ENCODE results near the gene CAMSAP1. TPM values are rescaled to one million over a fixed set of nuclear protein-coding genes. Genes with fewer than 3 reads are reported as not detected.

Gene CAMSAP1
- total RNA-seq, 1 donor from 2014 or later, result 31.3 TPM

DNA sequence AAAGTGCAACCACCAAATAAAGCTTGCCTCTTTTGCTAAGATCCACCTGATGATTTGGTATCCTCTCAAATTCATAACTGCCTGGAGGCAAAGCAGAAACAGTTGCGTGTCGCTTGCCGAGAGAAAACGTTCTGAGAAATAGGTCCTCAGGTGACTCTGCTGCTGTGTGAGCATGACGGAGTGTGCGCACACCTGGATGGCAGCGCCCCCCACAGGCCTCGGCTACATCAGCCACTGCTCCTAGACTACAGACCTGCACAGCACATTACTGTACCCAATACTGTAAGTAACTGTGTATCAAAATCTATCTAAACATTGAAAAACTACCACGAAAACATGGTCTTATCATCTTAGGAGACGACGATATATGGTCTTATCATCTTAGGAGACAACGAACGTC, 87.4 kb downstream of the CAMSAP1 start:
- Histone ChIP-seq H3K9me3 (ENCODE audit: control insufficient read depth in 3 of 3, low read length in 3 of 3) (no peaks in the 10 kb centered on the region), H3K27me3 (ENCODE audit: control insufficient read depth in 3 of 3, insufficient read depth in 3 of 3, low read length in 3 of 3) (no peaks in the 10 kb centered on the region), H3K9ac (ENCODE audit: low read depth in 1 of 3, low read length in 3 of 3) (no peak overlapping the region), H3K4me1 (ENCODE audit: control insufficient read depth in 3 of 3, insufficient read depth in 3 of 3, low read length in 3 of 3) (no peaks in the 10 kb centered on the region), H3K36me3 (ENCODE audit: control insufficient read depth in 3 of 3, insufficient read depth in 3 of 3, low read length in 3 of 3) (peaks cover 72 to 78% (median 76%) of the 10 kb centered on the region in 3 donors), H3K4me3 (ENCODE audit: low read length in 3 of 3) (no peak overlapping the region), H3K27ac (ENCODE audit: low read depth, low read length) (no peak overlapping the region)

GRCh38 chr9:135818718-135819475, 88.4 kb downstream of the CAMSAP1 start:
- Histone ChIP-seq H3K4me3 (ENCODE audit: low read length in 3 of 3) (no peak overlapping the region), H3K36me3 (ENCODE audit: control insufficient read depth in 3 of 3, insufficient read depth in 3 of 3, low read length in 3 of 3) (peaks cover 80 to 87% (median 83%) of the 10 kb centered on the region in 3 donors)

GRCh38 chr9:135817951-135818717, 89.2 kb downstream of the CAMSAP1 start:
- Histone ChIP-seq H3K9me3 (ENCODE audit: control insufficient read depth in 3 of 3, low read length in 3 of 3) (no peaks in the 10 kb centered on the region), H3K36me3 (ENCODE audit: control insufficient read depth in 3 of 3, insufficient read depth in 3 of 3, low read length in 3 of 3) (peaks cover 80 to 86% (median 83%) of the 10 kb centered on the region in 3 donors), H3K4me1 (ENCODE audit: control insufficient read depth in 3 of 3, insufficient read depth in 3 of 3, low read length in 3 of 3) (no peaks in the 10 kb centered on the region), H3K27me3 (ENCODE audit: control insufficient read depth in 3 of 3, insufficient read depth in 3 of 3, low read length in 3 of 3) (no peaks in the 10 kb centered on the region), H3K27ac (ENCODE audit: low read depth, low read length) (no peak overlapping the region), H3K9ac (ENCODE audit: low read depth in 1 of 3, low read length in 3 of 3) (no peak overlapping the region), H3K4me3 (ENCODE audit: low read length in 3 of 3) (no peak overlapping the region)

More at GRCh38 chr9:135818718-135819475, 88.4 kb downstream of the CAMSAP1 start:
- Histone ChIP-seq H3K9ac (ENCODE audit: low read depth in 1 of 3, low read length in 3 of 3) (no peak overlapping the region), H3K9me3 (ENCODE audit: control insufficient read depth in 3 of 3, low read length in 3 of 3) (no peaks in the 10 kb centered on the region), H3K27me3 (ENCODE audit: control insufficient read depth in 3 of 3, insufficient read depth in 3 of 3, low read length in 3 of 3) (no peaks in the 10 kb centered on the region), H3K4me1 (ENCODE audit: control insufficient read depth in 3 of 3, insufficient read depth in 3 of 3, low read length in 3 of 3) (no peaks in the 10 kb centered on the region), H3K27ac (ENCODE audit: low read depth, low read length) (no peak overlapping the region)

- Histone ChIP-seq H3K9me3 (ENCODE audit: control insufficient read depth in 3 of 3, low read length in 3 of 3) (no peaks in the 10 kb centered on the region), H3K4me1 (ENCODE audit: control insufficient read depth in 3 of 3, insufficient read depth in 3 of 3, low read length in 3 of 3) (peaks cover 0 to 2% (median 0%) of the 10 kb centered on the region in 3 donors), H3K27ac (ENCODE audit: low read depth, low read length) (no peak overlapping the region), H3K36me3 (ENCODE audit: control insufficient read depth in 3 of 3, insufficient read depth in 3 of 3, low read length in 3 of 3) (peaks cover 67 to 78% (median 71%) of the 10 kb centered on the region in 3 donors), H3K4me3 (ENCODE audit: low read length in 3 of 3) (no peak overlapping the region), H3K27me3 (ENCODE audit: control insufficient read depth in 3 of 3, insufficient read depth in 3 of 3, low read length in 3 of 3) (no peaks in the 10 kb centered on the region), H3K9ac (ENCODE audit: low read depth in 1 of 3, low read length in 3 of 3) (no peak overlapping the region)
Measured at GRCh38 chr9:135816651-135816970, 90.7 kb downstream of the CAMSAP1 start.

- H3K27ac ChIP-seq (ENCODE audit: low read depth, low read length), result no peak overlapping the region
Measured at GRCh38 chr9:135815830-135816650, 91.3 kb downstream of the CAMSAP1 start.

GRCh38 chr9:135815413-135815812, 91.9 kb downstream of the CAMSAP1 start:
- H3K36me3 ChIP-seq (ENCODE audit: control insufficient read depth in 3 of 3, insufficient read depth in 3 of 3, low read length in 3 of 3), result peaks cover 63 to 77% (median 71%) of the 10 kb centered on the region in 3 donors

More at GRCh38 chr9:135815830-135816650, 91.3 kb downstream of the CAMSAP1 start:
- peaks cover 64 to 78% (median 72%) of the 10 kb centered on the region in 3 donors for H3K36me3 ChIP-seq (ENCODE audit: control insufficient read depth in 3 of 3, insufficient read depth in 3 of 3, low read length in 3 of 3)
- H3K4me3 ChIP-seq (ENCODE audit: low read length in 3 of 3), result no peak overlapping the region
- H3K27me3 ChIP-seq (ENCODE audit: control insufficient read depth in 3 of 3, insufficient read depth in 3 of 3, low read length in 3 of 3), result no peaks in the 10 kb centered on the region
- no peaks in the 10 kb centered on the region for H3K9me3 ChIP-seq (ENCODE audit: control insufficient read depth in 3 of 3, low read length in 3 of 3)
- H3K9ac ChIP-seq (ENCODE audit: low read depth in 1 of 3, low read length in 3 of 3), result no peak overlapping the region
- peaks cover 0 to 2% (median 2%) of the 10 kb centered on the region in 3 donors for H3K4me1 ChIP-seq (ENCODE audit: control insufficient read depth in 3 of 3, insufficient read depth in 3 of 3, low read length in 3 of 3)

GRCh38 chr9:135814421-135815095, 92.8 kb downstream of the CAMSAP1 start:
- Histone ChIP-seq H3K4me3 (ENCODE audit: low read length in 3 of 3) (no peak overlapping the region), H3K27me3 (ENCODE audit: control insufficient read depth in 3 of 3, insufficient read depth in 3 of 3, low read length in 3 of 3) (no peaks in the 10 kb centered on the region), H3K36me3 (ENCODE audit: control insufficient read depth in 3 of 3, insufficient read depth in 3 of 3, low read length in 3 of 3) (peaks cover 62 to 78% (median 72%) of the 10 kb centered on the region in 3 donors), H3K9ac (ENCODE audit: low read depth in 1 of 3, low read length in 3 of 3) (no peak overlapping the region), H3K27ac (ENCODE audit: low read depth, low read length) (no peak overlapping the region), H3K9me3 (ENCODE audit: control insufficient read depth in 3 of 3, low read length in 3 of 3) (no peaks in the 10 kb centered on the region), H3K4me1 (ENCODE audit: control insufficient read depth in 3 of 3, insufficient read depth in 3 of 3, low read length in 3 of 3) (peaks cover 0 to 4% (median 2%) of the 10 kb centered on the region in 3 donors)

More at GRCh38 chr9:135815413-135815812, 91.9 kb downstream of the CAMSAP1 start:
- Histone ChIP-seq H3K4me3 (ENCODE audit: low read length in 3 of 3) (no peak overlapping the region), H3K27ac (ENCODE audit: low read depth, low read length) (no peak overlapping the region), H3K27me3 (ENCODE audit: control insufficient read depth in 3 of 3, insufficient read depth in 3 of 3, low read length in 3 of 3) (no peaks in the 10 kb centered on the region), H3K9me3 (ENCODE audit: control insufficient read depth in 3 of 3, low read length in 3 of 3) (no peaks in the 10 kb centered on the region), H3K9ac (ENCODE audit: low read depth in 1 of 3, low read length in 3 of 3) (no peak overlapping the region), H3K4me1 (ENCODE audit: control insufficient read depth in 3 of 3, insufficient read depth in 3 of 3, low read length in 3 of 3) (peaks cover 0 to 2% (median 2%) of the 10 kb centered on the region in 3 donors)

GRCh38 chr9:135813671-135814290, 93.6 kb downstream of the CAMSAP1 start:
- Histone ChIP-seq H3K4me3 (ENCODE audit: low read length in 3 of 3) (no peak overlapping the region), H3K9ac (ENCODE audit: low read depth in 1 of 3, low read length in 3 of 3) (no peak overlapping the region), H3K9me3 (ENCODE audit: control insufficient read depth in 3 of 3, low read length in 3 of 3) (no peaks in the 10 kb centered on the region), H3K4me1 (ENCODE audit: control insufficient read depth in 3 of 3, insufficient read depth in 3 of 3, low read length in 3 of 3) (peaks cover 0 to 4% (median 2%) of the 10 kb centered on the region in 3 donors), H3K27ac (ENCODE audit: low read depth, low read length) (no peak overlapping the region), H3K27me3 (ENCODE audit: control insufficient read depth in 3 of 3, insufficient read depth in 3 of 3, low read length in 3 of 3) (no peaks in the 10 kb centered on the region), H3K36me3 (ENCODE audit: control insufficient read depth in 3 of 3, insufficient read depth in 3 of 3, low read length in 3 of 3) (peaks cover 60 to 82% (median 72%) of the 10 kb centered on the region in 3 donors)

DNA sequence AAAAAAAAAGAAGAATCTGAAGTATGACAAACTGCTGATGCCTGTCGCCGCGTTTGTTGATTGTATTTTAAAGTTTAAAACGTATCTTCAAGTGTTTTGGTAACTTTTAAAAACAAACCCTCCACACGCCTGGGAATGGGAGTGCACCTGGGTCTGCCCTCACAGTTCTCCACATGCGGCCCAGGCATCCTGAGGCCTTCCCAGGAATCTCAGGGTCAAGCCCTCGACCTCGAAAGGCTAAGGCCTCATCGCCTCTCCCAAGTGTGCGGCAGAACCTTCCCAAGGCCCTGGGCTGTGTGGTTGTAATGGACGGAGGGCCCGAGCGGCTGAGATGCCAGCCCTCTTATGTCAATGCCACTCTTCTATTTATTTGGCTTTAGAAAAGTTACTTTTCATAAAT, 94.4 kb downstream of the CAMSAP1 start:
- Histone ChIP-seq H3K27ac (ENCODE audit: low read depth, low read length) (no peak overlapping the region), H3K9ac (ENCODE audit: low read depth in 1 of 3, low read length in 3 of 3) (no peak overlapping the region), H3K9me3 (ENCODE audit: control insufficient read depth in 3 of 3, low read length in 3 of 3) (no peaks in the 10 kb centered on the region), H3K36me3 (ENCODE audit: control insufficient read depth in 3 of 3, insufficient read depth in 3 of 3, low read length in 3 of 3) (peaks cover 52 to 75% (median 64%) of the 10 kb centered on the region in 3 donors), H3K4me3 (ENCODE audit: low read length in 3 of 3) (no peak overlapping the region), H3K4me1 (ENCODE audit: control insufficient read depth in 3 of 3, insufficient read depth in 3 of 3, low read length in 3 of 3) (peaks cover 0 to 4% (median 2%) of the 10 kb centered on the region in 3 donors), H3K27me3 (ENCODE audit: control insufficient read depth in 3 of 3, insufficient read depth in 3 of 3, low read length in 3 of 3) (no peaks in the 10 kb centered on the region)
